ENCODE results near the gene TENM4. TPM values are rescaled to one million over a fixed set of nuclear protein-coding genes. Genes with fewer than 3 reads are reported as not detected.

Gene TENM4
- total RNA-seq, 1 donor from 2014 or later, result not detected

DNA sequence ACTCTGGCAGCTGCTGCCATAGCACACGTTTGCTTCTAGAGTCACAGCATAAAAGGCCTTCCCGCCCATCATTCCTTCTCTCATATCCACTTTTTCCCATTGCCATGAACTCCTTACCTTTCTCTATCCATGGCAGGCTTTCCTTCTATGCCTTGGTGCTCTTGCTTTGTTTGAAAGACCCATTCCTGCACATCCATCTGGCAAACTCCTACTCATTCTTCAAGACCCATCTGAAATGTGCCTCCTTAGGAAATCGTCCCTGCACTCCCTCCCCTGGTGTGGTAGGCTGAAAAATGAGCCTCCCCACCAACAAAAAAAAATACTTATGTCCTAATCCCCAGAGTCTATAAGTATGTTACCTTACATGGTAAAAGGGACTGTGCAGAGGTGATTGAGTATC is 100.3 kb downstream of the TENM4 start:
- Mint-ChIP-seq H3K4me1 (ENCODE audit: low read depth) (no peaks in the 10 kb centered on the region), H3K36me3 (ENCODE audit: low read depth) (no peaks in the 10 kb centered on the region), H3K9me3 (no peaks in the 10 kb centered on the region), H3K27me3 (ENCODE audit: low read depth) (no peaks in the 10 kb centered on the region), H3K4me3 (ENCODE audit: low read depth) (no peak overlapping the region), H3K27ac (no peak overlapping the region)
- intact Hi-C loops (cut with micrococcal nuclease), result no loop called here
- DNase-seq (ENCODE audit: low spot score), result no peak

DNA sequence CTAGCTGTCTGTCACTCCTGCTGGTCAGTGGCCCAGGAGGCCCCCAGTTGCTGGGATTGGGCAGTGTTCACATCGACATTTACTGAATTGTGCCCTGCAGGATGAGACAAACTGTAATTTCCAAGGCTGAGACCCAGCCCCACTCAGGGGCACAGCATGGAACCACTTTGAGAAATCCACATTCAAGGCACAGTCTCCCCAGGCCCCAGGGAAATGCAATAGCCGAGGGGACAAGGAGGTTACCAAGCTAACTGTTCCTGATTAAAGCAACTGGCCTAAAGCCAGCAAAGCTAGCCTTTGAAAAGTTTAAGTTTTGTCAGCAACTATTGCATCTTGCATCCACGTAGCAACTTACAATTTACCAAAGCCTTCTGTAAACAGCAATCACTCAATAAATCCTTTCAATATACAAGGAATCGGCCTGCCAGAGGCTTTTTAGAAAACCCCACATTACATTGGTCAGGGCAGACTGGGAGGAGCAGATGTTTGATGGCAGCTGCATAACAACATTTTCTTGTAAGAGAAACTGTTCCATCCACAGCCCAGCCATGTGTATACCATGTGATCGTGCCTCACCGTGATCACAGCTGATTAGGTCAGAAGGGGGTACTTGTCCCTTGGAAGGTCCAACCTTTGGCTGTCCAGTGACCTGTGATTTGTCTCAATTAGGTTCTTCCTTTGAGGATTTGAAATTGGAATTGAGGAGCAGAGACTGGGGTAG is 103.9 kb downstream of the TENM4 start:
- intact Hi-C loops (cut with micrococcal nuclease), result no loop called here
- no peaks in the 10 kb centered on the region for H3K4me1 Mint-ChIP-seq (ENCODE audit: low read depth)
- H3K27me3 Mint-ChIP-seq (ENCODE audit: low read depth), result no peaks in the 10 kb centered on the region
- H3K4me3 Mint-ChIP-seq (ENCODE audit: low read depth), result no peak overlapping the region
- no peak for DNase-seq (ENCODE audit: low spot score)
- no peaks in the 10 kb centered on the region for H3K9me3 Mint-ChIP-seq
- H3K36me3 Mint-ChIP-seq (ENCODE audit: low read depth), result no peaks in the 10 kb centered on the region
- H3K27ac Mint-ChIP-seq, result no peak overlapping the region

DNA sequence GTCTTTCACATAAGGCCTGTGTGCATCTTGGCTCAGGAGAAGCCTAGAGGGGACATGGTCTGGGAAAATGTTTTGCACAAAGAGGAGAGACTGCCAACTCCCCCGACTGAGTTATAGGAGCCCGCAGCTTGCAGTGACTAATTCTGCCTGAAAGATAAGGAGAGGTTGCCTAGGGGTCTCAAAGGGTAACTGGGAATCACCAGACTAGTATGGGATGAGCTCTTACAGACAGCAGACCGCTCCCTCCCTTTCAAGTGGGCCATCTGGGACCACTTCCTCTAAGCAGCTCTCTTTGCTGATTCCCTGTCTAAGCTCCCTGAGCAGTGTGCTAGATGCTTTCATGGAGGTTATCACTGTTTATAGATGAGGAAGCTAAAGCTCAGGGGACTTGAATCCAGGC is 105.1 kb downstream of the TENM4 start:
- no peaks in the 10 kb centered on the region for H3K27me3 Mint-ChIP-seq (ENCODE audit: low read depth)
- intact Hi-C loops (cut with micrococcal nuclease), result no loop called here

DNA sequence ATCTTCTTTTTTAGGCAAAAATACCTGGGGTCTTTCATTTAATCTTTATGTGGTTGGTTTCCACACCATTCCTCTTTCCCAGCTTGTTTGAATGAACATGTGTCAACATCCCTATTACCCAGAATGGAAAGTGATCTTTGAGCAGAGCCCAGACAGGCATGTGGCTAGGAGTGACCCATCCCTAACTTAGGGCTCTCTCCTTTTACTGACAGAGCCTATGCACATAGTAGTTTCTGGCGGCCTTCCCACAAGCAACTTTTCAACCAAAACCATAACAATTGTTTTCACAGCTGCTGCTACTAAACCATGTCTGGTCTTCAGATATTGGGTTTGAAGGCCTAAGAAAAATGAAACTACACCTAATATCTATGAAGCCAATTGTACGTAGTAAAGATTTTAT is 107.5 kb downstream of the TENM4 start:
- Mint-ChIP-seq H3K27me3 (ENCODE audit: low read depth) (no peaks in the 10 kb centered on the region), H3K27ac (no peak overlapping the region), H3K4me1 (ENCODE audit: low read depth) (no peaks in the 10 kb centered on the region), H3K4me3 (ENCODE audit: low read depth) (no peak overlapping the region), H3K36me3 (ENCODE audit: low read depth) (no peaks in the 10 kb centered on the region), H3K9me3 (no peaks in the 10 kb centered on the region)
- DNase-seq (ENCODE audit: low spot score), result no peak
- intact Hi-C loops (cut with micrococcal nuclease), result no loop called here

More for the DNA sequence above, 105.1 kb downstream of the TENM4 start:
- H3K36me3 Mint-ChIP-seq (ENCODE audit: low read depth), result no peaks in the 10 kb centered on the region
- H3K4me1 Mint-ChIP-seq (ENCODE audit: low read depth), result no peaks in the 10 kb centered on the region
- no peak overlapping the region for H3K27ac Mint-ChIP-seq
- no peak overlapping the region for H3K4me3 Mint-ChIP-seq (ENCODE audit: low read depth)
- DNase-seq (ENCODE audit: low spot score), result no peak
- no peaks in the 10 kb centered on the region for H3K9me3 Mint-ChIP-seq

DNA sequence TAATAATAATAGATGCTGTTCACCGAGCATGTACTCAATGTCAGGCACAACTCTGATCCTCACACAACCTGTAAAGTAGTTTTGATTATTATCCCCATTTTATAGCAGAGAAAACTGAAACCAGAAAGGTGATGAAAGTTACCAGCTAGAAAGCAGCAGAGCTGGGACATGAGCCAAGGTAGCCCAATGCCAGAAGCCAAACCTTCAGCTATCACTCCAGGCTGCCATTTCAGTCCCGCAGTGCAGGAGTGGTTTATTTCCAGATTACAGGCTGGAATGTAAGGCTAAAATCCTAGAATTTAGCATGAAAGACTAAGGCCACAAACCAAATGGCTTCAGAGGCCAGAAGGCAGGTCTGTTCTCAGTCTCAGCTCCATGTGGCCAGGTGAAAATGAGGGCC is 108.8 kb downstream of the TENM4 start:
- Mint-ChIP-seq H3K27ac (no peak overlapping the region), H3K36me3 (ENCODE audit: low read depth) (no peaks in the 10 kb centered on the region), H3K4me3 (ENCODE audit: low read depth) (no peak overlapping the region), H3K27me3 (ENCODE audit: low read depth) (no peaks in the 10 kb centered on the region), H3K4me1 (ENCODE audit: low read depth) (no peaks in the 10 kb centered on the region), H3K9me3 (no peaks in the 10 kb centered on the region)
- no peak for DNase-seq (ENCODE audit: low spot score)
- intact Hi-C loops (cut with micrococcal nuclease), result no loop called here

DNA sequence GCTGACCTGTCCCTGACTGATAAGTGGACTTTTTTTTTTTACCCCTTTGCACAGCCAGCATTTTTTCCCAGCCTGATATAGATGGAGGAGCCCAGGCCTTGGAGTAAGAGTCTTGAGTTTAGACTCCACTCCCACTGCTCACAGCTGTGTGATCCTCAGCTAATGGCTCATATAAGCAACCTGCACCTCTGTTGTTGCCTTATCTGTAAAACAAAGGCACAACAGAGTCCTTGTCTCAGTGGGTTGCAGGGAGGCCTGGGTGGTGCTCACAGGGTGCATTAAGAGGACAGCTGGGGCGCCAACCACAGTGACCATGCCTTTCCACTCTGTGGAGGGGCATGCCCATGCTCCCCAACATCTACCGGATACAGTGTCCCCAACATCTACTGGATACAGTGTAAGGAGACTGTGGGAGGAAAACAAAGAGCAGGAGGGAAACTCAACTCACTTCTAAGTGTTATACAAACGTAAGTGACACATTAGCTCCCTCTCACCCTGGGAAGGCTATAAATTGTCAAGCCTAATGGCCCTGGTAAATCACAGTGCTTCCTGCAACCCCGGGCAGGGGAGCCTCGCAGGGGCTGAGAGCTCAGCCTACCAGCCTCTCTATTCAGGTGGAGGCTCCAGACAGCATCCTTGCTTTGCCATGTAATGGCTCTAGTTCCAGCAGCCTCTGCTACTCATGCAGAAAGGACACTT is 109.5 kb downstream of the TENM4 start:
- Mint-ChIP-seq H3K4me3 (ENCODE audit: low read depth) (no peak overlapping the region), H3K4me1 (ENCODE audit: low read depth) (no peaks in the 10 kb centered on the region), H3K27me3 (ENCODE audit: low read depth) (no peaks in the 10 kb centered on the region), H3K9me3 (no peaks in the 10 kb centered on the region), H3K27ac (no peak overlapping the region), H3K36me3 (ENCODE audit: low read depth) (no peaks in the 10 kb centered on the region)
- intact Hi-C loops (cut with micrococcal nuclease), result no loop called here
- DNase-seq (ENCODE audit: low spot score), result no peak

DNA sequence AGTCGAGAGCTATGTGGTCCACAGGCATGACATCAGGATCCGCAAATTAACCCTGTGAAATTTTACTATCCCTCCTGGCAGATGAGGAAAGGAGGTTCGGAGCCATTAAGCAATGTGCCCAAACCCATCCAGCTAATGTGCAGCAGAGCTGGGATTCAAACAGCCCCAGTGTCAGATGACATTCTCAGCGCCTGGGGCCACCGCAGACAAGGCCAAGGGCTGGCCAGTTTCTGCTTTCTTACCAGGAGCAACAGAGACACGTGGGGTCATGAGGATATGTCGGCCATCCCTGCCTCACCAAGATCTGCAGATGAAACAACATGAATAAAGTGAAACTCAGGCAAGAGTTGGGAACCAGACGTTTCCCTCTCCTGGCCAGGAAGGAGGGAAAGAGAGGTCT is 110.2 kb downstream of the TENM4 start:
- Mint-ChIP-seq H3K27me3 (ENCODE audit: low read depth) (no peaks in the 10 kb centered on the region), H3K4me3 (ENCODE audit: low read depth) (no peak overlapping the region), H3K36me3 (ENCODE audit: low read depth) (no peaks in the 10 kb centered on the region), H3K27ac (no peak overlapping the region), H3K4me1 (ENCODE audit: low read depth) (no peaks in the 10 kb centered on the region), H3K9me3 (no peaks in the 10 kb centered on the region)
- no peak for DNase-seq (ENCODE audit: low spot score)
- intact Hi-C loops (cut with micrococcal nuclease), result no loop called here

DNA sequence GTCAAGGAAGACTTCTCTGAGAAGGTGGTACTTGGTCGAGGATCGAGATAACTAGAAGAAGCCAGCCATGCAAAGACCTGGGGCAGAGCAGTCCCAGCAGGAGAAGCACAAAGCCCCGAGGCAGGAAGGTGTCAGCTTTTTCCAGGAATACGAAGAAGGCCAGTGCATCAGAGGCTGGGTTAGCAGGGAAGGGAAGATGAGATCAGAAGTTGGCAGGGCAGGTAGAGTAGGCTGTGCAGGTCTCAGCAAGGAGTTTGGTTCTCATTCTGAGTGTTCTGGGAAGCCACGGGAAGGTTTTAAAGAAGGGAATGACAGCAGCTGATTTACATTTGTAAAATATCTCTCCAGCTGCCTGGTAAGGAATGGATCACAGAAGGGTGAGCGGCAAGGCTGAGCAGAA is 111.3 kb downstream of the TENM4 start:
- intact Hi-C loops (cut with micrococcal nuclease), result no loop called here
- Mint-ChIP-seq H3K4me3 (ENCODE audit: low read depth) (no peak overlapping the region), H3K27me3 (ENCODE audit: low read depth) (no peaks in the 10 kb centered on the region), H3K4me1 (ENCODE audit: low read depth) (no peaks in the 10 kb centered on the region), H3K36me3 (ENCODE audit: low read depth) (no peaks in the 10 kb centered on the region), H3K27ac (no peak overlapping the region), H3K9me3 (no peaks in the 10 kb centered on the region)
- DNase-seq (ENCODE audit: low spot score), result no peak

DNA sequence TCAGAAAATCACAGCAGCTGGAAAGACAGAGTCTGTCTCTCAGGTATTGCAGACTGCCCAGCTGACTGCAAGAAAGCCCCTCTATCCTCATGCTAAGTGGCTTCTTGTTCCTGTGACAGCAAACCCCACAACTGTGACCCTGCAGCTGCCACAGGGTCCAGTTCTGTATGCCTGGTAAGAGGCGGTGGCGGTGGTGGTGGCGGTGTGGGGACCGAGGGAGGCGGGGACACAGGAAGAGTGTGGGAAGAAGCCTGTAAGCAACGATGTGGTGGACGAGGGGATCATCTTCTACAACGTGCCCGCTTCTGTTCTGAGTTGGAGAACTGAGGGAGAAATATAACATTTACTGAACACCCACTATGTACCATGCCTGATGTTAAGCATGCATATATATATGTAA is 112.4 kb downstream of the TENM4 start:
- no peak overlapping the region for H3K4me3 Mint-ChIP-seq (ENCODE audit: low read depth)
- H3K9me3 Mint-ChIP-seq, result no peaks in the 10 kb centered on the region
- intact Hi-C loops (cut with micrococcal nuclease), result no loop called here
- H3K27ac Mint-ChIP-seq, result no peak overlapping the region
- DNase-seq (ENCODE audit: low spot score), result no peak
- H3K27me3 Mint-ChIP-seq (ENCODE audit: low read depth), result no peaks in the 10 kb centered on the region
- H3K36me3 Mint-ChIP-seq (ENCODE audit: low read depth), result no peaks in the 10 kb centered on the region
- H3K4me1 Mint-ChIP-seq (ENCODE audit: low read depth), result no peaks in the 10 kb centered on the region

DNA sequence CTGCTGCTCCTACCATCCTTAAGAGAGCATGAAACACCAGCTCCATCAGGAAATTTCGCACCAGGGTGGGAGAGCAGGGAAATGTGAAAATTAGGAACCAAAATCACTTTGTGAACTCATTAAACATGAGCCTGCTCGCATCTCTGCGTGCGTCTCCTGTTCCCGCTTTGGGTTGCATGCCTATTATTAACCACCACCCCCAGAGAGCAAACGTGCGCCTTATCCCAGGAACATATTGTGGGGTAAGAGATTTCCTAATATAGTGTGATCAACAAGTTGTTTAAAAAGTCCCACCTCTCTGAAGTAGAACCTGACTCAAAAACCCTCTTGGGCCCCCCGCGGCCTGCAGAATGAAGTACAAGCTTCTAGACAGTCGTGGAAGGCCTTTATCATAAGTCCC is 115.0 kb downstream of the TENM4 start:
- no peaks in the 10 kb centered on the region for H3K9me3 Mint-ChIP-seq

DNA sequence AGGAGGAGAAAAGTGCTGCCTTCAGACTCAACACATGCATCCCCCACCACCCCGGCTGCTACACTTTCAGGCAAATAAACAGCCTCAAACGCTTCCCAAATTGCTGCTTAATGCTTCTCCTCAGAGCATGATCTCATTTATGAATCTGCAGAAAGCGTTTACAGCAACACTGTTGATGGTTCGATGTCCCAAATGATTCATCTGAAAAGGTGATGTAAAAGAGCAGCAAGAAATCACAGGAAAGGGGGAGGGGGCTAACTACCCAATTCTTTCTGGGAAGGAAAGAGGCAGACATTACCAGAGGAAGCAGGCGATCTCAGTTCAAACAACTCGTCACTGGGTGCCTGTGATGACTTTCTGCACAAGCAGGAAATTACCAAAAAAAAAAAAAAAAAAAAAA is 119.6 kb downstream of the TENM4 start:
- no peak for DNase-seq (ENCODE audit: low spot score)
- intact Hi-C loops (cut with micrococcal nuclease), result no loop called here
- Mint-ChIP-seq H3K27ac (no peak overlapping the region), H3K27me3 (ENCODE audit: low read depth) (no peaks in the 10 kb centered on the region), H3K36me3 (ENCODE audit: low read depth) (no peaks in the 10 kb centered on the region), H3K4me3 (ENCODE audit: low read depth) (no peak overlapping the region), H3K4me1 (ENCODE audit: low read depth) (no peaks in the 10 kb centered on the region), H3K9me3 (no peaks in the 10 kb centered on the region)

More for the DNA sequence above, 115.0 kb downstream of the TENM4 start:
- Mint-ChIP-seq H3K4me3 (ENCODE audit: low read depth) (no peak overlapping the region), H3K27ac (no peak overlapping the region), H3K4me1 (ENCODE audit: low read depth) (no peaks in the 10 kb centered on the region), H3K36me3 (ENCODE audit: low read depth) (no peaks in the 10 kb centered on the region), H3K27me3 (ENCODE audit: low read depth) (no peaks in the 10 kb centered on the region)
- intact Hi-C loops (cut with micrococcal nuclease), result no loop called here
- DNase-seq (ENCODE audit: low spot score), result no peak

DNA sequence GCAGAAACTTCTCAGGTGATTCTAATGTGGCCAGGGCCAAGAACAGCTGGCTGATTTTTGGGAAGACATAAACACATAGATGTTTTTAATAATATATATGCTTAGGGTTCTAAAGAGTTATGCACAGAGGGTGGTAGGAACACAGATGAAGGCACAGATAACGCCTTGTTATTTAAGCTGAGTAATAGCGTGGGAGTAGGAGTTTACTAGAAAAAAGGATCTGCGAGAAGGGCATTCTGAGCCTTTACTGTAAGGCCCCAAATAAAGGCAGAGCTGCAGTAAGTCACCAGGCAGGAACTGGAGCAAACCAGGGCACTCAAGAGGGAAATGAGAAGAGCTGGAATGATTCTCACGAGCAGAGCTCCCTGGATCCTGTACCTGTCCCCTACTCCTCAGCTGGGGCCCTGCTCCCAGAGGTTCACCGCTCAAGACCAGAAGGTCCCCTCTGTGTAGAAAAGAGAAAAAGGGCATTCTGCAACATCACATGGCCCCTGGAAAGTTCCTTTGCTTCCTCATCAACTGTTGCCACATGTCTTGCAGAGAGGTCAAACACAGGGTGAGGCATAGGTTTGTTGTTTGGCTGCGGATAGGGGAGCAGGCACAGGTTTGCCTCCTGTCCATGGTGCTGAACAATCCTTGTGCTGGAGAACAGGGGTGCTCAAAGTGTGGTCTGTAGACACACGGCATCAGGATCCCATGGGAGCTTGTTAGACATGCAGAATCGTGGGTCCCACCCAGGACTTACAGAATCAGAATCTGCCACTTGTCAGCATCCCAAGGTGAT is 125.7 kb downstream of the TENM4 start:
- H3K9me3 Mint-ChIP-seq, result no peaks in the 10 kb centered on the region
- intact Hi-C loops (cut with micrococcal nuclease), result no loop called here
- no peak for DNase-seq (ENCODE audit: low spot score)
- no peak overlapping the region for H3K27ac Mint-ChIP-seq
- no peaks in the 10 kb centered on the region for H3K27me3 Mint-ChIP-seq (ENCODE audit: low read depth)
- H3K36me3 Mint-ChIP-seq (ENCODE audit: low read depth), result no peaks in the 10 kb centered on the region
- H3K4me1 Mint-ChIP-seq (ENCODE audit: low read depth), result no peaks in the 10 kb centered on the region
- no peak overlapping the region for H3K4me3 Mint-ChIP-seq (ENCODE audit: low read depth)

DNA sequence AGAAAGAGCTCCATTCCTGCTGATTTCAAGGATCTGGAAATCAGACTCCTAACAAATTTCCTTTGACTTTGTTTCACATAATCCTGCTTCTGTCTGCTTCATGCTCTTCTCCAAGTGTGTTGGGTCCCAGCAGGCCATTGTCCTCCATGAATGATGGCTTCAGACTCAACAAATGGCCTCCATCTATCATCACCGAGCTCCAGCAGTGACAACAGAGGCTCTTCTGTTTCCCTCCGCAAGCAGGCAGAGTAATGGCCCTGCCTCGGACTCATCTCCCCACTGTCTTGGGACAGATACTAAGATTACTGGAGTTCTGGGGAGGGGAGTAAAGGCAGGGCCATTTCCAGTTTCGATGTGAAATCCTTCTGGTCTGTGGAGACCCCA is 127.3 kb downstream of the TENM4 start:
- H3K27ac Mint-ChIP-seq, result no peak overlapping the region
- intact Hi-C loops (cut with micrococcal nuclease), result no loop called here
- no peaks in the 10 kb centered on the region for H3K36me3 Mint-ChIP-seq (ENCODE audit: low read depth)
- H3K27me3 Mint-ChIP-seq (ENCODE audit: low read depth), result no peaks in the 10 kb centered on the region
- H3K9me3 Mint-ChIP-seq, result no peaks in the 10 kb centered on the region
- no peak overlapping the region for H3K4me3 Mint-ChIP-seq (ENCODE audit: low read depth)
- no peak for DNase-seq (ENCODE audit: low spot score)
- H3K4me1 Mint-ChIP-seq (ENCODE audit: low read depth), result no peaks in the 10 kb centered on the region

Measured in activated T-helper 2 cell treated with anti-CD3 and anti-CD28 coated beads, Interferon-gamma antibody, Interleukin-2, Interleukin-4, amounts not matched to agents 10 μg/mL and 5 μg/mL and 100 μg/mL, durations not matched to agents 14 hours and 24 hours and 36 hours (primary cell).